Hematopoietic multipotent progenitor cell treated with erythropoietin and hydrocortisone succinate and interleukin-3 and kit ligand, for 4 days (in vitro differentiated cells): ENCODE measurements around the gene NTPCR.

ENCODE experiments used
- DNase-seq: peaks from one replicate; pipeline ENCODE4 v3.0.0-alpha.2; 2015

NTPCR gene

GRCh38 chr1:233019778-233020325 lies 69.4 kb downstream of the NTPCR start:
- no peak for DNase-seq

DNA sequence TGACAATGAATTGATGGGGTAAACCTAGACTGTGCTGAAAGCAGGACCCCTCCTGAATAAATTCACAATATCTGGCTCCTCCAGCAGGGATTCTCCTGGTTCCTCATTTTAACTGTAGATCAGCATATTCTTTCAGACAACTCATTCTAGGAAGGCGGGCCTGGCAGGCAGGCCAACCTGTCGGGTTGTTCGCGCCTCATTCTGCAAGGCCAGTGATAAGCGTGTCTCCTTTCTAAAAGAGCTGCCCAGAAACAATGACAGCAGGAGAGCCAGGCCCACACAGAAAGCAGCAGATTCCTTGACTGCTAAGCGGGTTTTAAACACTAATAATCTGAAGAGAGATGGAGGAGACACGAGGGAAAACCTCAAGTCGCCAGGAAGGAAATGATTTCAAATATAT lies 70.0 kb downstream of the NTPCR start:
- DNase-seq: peak; percentile 50

DNA sequence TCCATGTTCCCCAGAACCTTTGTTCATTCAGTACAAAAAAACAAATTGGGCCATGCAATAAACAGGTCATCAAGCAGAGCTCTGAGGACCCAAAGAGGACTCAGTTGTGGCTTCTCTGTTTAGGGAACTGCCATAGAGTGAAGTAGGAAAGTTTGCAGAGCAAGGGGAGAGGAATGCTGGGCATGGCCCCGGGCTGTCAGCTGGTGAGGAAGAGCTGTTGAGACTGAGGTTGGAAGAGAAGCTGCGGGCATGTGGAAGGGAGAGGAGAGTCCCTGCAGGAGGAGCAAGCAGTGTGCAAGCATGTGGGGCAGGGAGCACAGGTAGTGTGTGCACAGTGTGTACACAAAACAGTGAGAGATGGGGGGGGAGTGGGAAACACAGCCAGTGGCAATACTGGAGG lies 71.8 kb downstream of the NTPCR start:
- DNase-seq: no peak

- DNase-seq: peak; percentile 28
These were observed 73.8 kb downstream of the NTPCR start for GRCh38 chr1:233024199-233024598.

DNA sequence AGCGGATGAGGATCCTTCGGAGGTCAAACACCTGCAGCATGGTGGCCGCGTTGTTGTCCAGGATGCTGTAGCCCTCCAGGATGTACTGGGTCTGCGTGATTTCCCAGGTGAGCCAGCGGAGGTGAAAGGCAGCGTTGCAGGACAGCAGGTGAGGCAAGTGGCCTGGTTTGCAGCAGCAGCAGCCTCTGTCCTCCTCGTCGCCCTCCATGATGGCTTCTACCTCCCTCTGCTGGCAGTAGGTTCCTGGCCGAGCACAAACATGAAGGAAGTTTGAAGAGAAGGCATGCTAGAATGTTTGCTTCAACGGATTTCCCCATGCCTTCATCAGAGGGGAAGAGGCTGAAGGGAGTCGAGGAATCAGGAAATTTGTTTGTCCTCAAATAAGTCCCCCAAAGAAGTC lies 74.7 kb downstream of the NTPCR start:
- peak; percentile 71 for DNase-seq

DNA sequence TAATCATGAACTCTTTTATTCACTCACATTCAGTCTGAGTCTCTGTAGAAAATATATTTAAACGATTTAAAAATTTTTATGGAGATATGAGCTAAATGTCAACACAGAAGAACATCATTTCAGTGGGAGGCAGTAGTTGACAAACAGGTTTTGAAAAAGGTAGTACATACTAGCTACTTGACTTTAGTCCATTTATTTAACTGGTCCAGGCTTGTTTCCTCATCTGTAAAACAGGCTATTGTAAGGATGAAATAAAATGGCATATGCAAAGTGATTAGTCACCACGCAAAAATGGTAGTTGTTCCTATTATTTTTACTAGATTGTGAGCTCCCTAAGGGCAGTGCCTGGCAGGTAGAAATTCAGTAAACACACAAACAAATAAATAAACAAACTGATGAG lies 75.2 kb downstream of the NTPCR start:
- no peak for DNase-seq

DNA sequence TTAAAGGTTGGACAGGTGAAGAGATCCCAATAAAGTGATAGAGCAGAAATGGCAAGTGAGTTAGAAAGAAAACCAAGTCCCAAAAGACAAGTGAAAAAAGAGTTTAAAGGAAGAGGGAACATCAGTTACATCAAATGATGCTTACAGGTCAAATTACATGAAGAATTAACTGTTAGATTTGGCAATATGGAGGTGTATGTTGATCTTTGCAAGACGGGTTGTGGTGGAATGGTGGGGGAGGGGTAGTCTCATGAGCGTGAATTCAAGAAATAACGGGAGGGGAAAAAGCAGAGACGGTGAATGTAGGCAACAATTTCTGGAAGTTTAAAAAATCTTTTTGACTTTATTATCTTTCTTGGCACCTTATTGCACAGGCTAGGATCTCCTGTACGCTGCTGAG lies 76.6 kb downstream of the NTPCR start:
- no peak for DNase-seq

DNA sequence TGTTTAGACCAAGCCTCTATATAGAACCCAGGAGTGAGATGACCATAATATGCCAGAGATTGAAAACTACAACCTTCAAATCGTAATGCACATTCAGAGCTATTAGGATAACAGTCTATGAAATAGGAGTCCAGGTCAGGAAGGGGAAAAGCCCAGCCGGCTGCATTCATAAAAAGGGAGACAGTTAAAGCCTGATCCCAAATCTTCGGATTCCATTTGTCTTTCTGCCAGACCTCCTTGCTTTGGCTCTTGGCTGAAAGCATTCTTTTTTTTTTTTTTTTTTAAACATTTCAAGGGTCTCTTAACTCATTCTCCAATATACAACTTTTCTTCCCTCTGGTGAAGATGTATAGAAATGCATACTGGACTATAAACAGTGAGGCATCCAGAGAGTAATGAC lies 81.1 kb downstream of the NTPCR start:
- DNase-seq: no peak

DNA sequence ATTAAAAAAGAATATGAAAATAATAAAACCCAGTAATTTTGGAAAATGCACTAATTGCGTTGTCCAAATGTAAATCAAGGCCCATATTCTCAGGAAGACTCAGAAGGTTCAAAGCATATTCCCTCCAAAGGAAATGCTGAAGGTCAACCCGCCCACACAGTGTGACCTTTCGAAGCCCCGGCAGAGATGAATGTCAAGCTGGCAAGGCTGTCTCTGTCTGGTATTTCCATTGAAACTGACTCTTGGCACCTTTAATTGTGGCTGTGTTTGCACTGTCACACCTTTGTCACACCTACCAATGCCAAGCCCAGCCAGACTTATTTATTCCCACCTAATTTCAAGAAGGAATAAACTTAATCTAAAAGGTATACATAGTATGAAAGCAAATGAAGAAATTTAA lies 82.5 kb downstream of the NTPCR start:
- DNase-seq: no peak

DNA sequence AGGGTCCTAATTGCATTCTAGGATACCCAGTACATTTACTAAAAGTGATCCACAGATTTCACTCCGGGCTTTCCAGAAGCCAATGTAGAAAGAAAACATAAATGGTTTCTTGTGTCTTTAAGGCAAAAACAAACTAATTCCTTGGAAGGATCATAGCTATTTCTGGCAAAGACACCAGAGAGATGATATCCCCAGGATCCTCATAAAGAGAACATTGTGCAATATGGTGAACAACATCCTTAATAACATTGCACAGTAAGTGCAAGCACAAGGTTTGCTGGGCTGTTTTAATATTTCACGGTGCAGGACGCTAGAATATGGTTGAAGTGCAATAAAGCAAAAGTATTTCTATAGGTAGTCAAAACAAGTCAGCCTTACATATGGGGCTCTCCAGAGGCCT lies 83.0 kb downstream of the NTPCR start:
- no peak for DNase-seq
